HepG2 (cell line): ENCODE measurements around the gene TANC1. TPM values are rescaled to one million over a fixed set of nuclear protein-coding genes. Genes with fewer than 3 reads are reported as not detected.

Source experiments
- ATAC-seq: fragments of 200-7000 bp; cut with Tn5 transposase; 3 replicates; pipeline ENCODE4 v1.9.1; 2020; ENCODE audit warnings: mild to moderate bottlenecking, moderate library complexity
- BruUV-seq: library from RNA; stranded (reverse); fragments of 400-500 nt; replicated peaks from 2 replicates; lab custom pipeline; 2021; lab: Mats Ljungman, UMichigan
- CTCF ChIA-PET: fragments of 300-600 bp; formaldehyde crosslinking; extraction: SDS; loops from one replicate; lab custom pipeline; 2021; ENCODE audit warnings: low total read pairs, inconsistent platforms, low intra/inter-chr PET ratio; lab: Yijun Ruan, JAX
- POLR2A ChIA-PET: fragments of 350-600 bp; sonication (Branson Sonifier 250); formaldehyde crosslinking; loops from one replicate; lab custom pipeline; 2020; ENCODE audit warnings: antibody characterized with exemption, inconsistent platforms; lab: Yijun Ruan, JAX
- DNase-seq: peaks from one replicate; pipeline ENCODE4 v3.0.0-alpha.2; 2015; ENCODE audit warnings: low spot score
- FAIRE-seq: peaks from 3 replicates; lab custom pipeline; 2011; peaks lifted over from hg19 to GRCh38; lab: Jason Lieb, UNC
- H2AFZ ChIP-seq: one replicate; pipeline ENCODE4 v1.6.1; 2011; ENCODE audit warnings: low read length, inconsistent platforms
- H3K27ac ChIP-seq: fragments of 300-600 bp; 3 replicates; pipeline ENCODE4 v1.8.0; 2011; ENCODE audit warnings: mixed run types, mild to moderate bottlenecking, mixed read lengths, low read length, inconsistent platforms; ENCODE audit not compliant: insufficient read depth; ENCODE audit errors: extremely low read length
- H3K27me3 ChIP-seq, 2 experiments: fragments of 200-600 bp in 1 of 2; 2 replicates in 1 of 2; 3 replicates in 1 of 2; pipeline versions ENCODE4 v1.6.0 to v1.8.0; 2011; ENCODE audit warnings: low read length in 2 of 2, mild to moderate bottlenecking in 2 of 2, moderate library complexity in 2 of 2, inconsistent platforms in 1 of 2; ENCODE audit not compliant: insufficient read depth in 2 of 2, control insufficient read depth in 1 of 2
- H3K36me3 ChIP-seq, 2 experiments: fragments of 200-600 bp in 1 of 2; replicated peaks in 1 of 2; 2 replicates in 1 of 2; 3 replicates in 1 of 2; pipeline versions ENCODE4 v1.5.1 to v1.8.0; 2011; ENCODE audit warnings: low read length in 2 of 2, inconsistent platforms in 1 of 2; ENCODE audit not compliant: insufficient read depth in 2 of 2, control insufficient read depth in 1 of 2
- H3K4me1 ChIP-seq: 2 replicates; pipeline ENCODE4 v1.5.1; 2012; ENCODE audit warnings: low read length, inconsistent platforms; ENCODE audit not compliant: insufficient read depth
- H3K4me2 ChIP-seq: 2 replicates; pipeline ENCODE4 v1.6.0; 2011; ENCODE audit warnings: low read depth, low read length, inconsistent platforms
- H3K4me3 ChIP-seq, 3 experiments: fragments of 200-600 bp in 1 of 3; sonication (generic), shearing (Covaris generic) in 1 of 3; replicated peaks in 1 of 3; 2 replicates each; pipeline ENCODE4 v1.5.1; 2011 to 2016; ENCODE audit warnings: low read length in 3 of 3, inconsistent platforms in 2 of 3, low read depth in 2 of 3, mild to moderate bottlenecking in 2 of 3, control low read depth in 1 of 3, mixed read lengths in 1 of 3; ENCODE audit not compliant: insufficient read depth in 1 of 3
- H3K79me2 ChIP-seq: one replicate; pipeline ENCODE4 v1.6.1; 2011; ENCODE audit warnings: low read length, inconsistent platforms; ENCODE audit not compliant: insufficient read depth
- H3K9ac ChIP-seq: 2 replicates; pipeline ENCODE4 v1.6.0; 2011; ENCODE audit warnings: mild to moderate bottlenecking, low read depth, low read length, inconsistent platforms; ENCODE audit not compliant: insufficient read depth
- H3K9me3 ChIP-seq: 2 replicates; pipeline ENCODE4 v1.5.1; 2012; ENCODE audit warnings: mild to moderate bottlenecking, low read length
- H4K20me1 ChIP-seq: 2 replicates; pipeline ENCODE4 v1.6.0; 2011; ENCODE audit warnings: inconsistent platforms, mild to moderate bottlenecking, low read length, moderate library complexity; ENCODE audit not compliant: insufficient read depth
- AFF4 ChIP-seq: sonication (generic); formaldehyde crosslinking; IDR thresholded peaks from 2 replicates; pipeline ENCODE4 v1.4.0; 2020; ENCODE audit warnings: missing genetic modification reagents
- GTF2F1 ChIP-seq: fragments of 150-350 bp; IDR thresholded peaks from 2 replicates; pipeline ENCODE4 v1.6.1; 2014; ENCODE audit warnings: low read length
- NCOR1 ChIP-seq: fragments of 200-600 bp; sonication (generic); IDR thresholded peaks from 2 replicates; pipeline ENCODE4 v1.7.0; 2017; ENCODE audit warnings: antibody characterized with exemption, low read length, borderline replicate concordance
- NFIB ChIP-seq: sonication (generic); formaldehyde crosslinking; IDR thresholded peaks from 2 replicates; pipeline ENCODE4 v1.9.0; 2021; ENCODE audit warnings: missing genetic modification reagents, mild to moderate bottlenecking, borderline replicate concordance
- SMYD3 ChIP-seq: sonication (generic); formaldehyde crosslinking; IDR thresholded peaks from 2 replicates; pipeline ENCODE4 v1.8.1; 2023; ENCODE audit warnings: mild to moderate bottlenecking, missing genetic modification reagents
- ZHX1 ChIP-seq: sonication (generic); formaldehyde crosslinking; IDR thresholded peaks from 2 replicates; pipeline ENCODE4 v1.8.1; 2022; ENCODE audit warnings: low read depth, mild to moderate bottlenecking, missing genetic modification reagents
- ZNF282 ChIP-seq: fragments of 450-650 bp; IDR thresholded peaks from 2 replicates; pipeline ENCODE4 v1.6.1; 2018; ENCODE audit not compliant: partially characterized antibody
- ZNF639 ChIP-seq: conservative IDR thresholded peaks from 2 replicates; pipeline ENCODE4 v1.6.1; 2018; ENCODE audit warnings: missing genetic modification reagents
- ZNF784 ChIP-seq: sonication (generic); formaldehyde crosslinking; IDR thresholded peaks from 2 replicates; pipeline ENCODE4 v1.5.1; 2020; ENCODE audit warnings: missing genetic modification reagents, mild to moderate bottlenecking, borderline replicate concordance
- WGBS: methylation state at CpG from one replicate; pipeline ENCODE4 v1.1.6; 2017; ENCODE audit warnings: low lambda C conversion rate; 5-methylcytosine and 5-hydroxymethylcytosine counted together
- in situ Hi-C: cut with HindIII; loops from 2 replicates; pipeline ENCODE4 v1.10.0; 2017; ENCODE audit warnings: low pct_unique_long_range_greater_than_20kb; ENCODE audit not compliant: extremely low pct_ligation_motif_present
- intact Hi-C: fragments of 100-400 bp; cut with micrococcal nuclease; formaldehyde crosslinking; loops from one replicate; pipeline ENCODE4 v1.10.0; 2022; ENCODE audit not compliant: unreplicated experiment
- polyA plus RNA-seq, 8 experiments: library from polyadenylated mRNA; depleted of rRNA in 3 of 8; stranded (reverse) in 7 of 8; unstranded in 1 of 8; fragments of >200 nt; fragmentation: Illumina TruSeq in 4 of 8; extraction: Trizol in 4 of 8; gene quantifications; 2 replicates each; pipeline versions ENCODE4 v1.2.1 to v1.2.3, GENCODE V29; 2011 to 2016; ENCODE audit warnings: low read depth in 4 of 8, missing spikeins in 1 of 8, mixed read lengths in 1 of 8; ENCODE audit not compliant: insufficient read depth in 1 of 8
- total RNA-seq, 5 experiments: library from RNA; depleted of rRNA; stranded (reverse); fragments of >200 nt; fragmentation: Illumina TruSeq; extraction: Trizol; gene quantifications; 2 replicates each; pipeline ENCODE4 v1.2.3, GENCODE V29; 2016; ENCODE audit warnings: low read depth in 1 of 5
- TF ChIP-seq, protein P1 (sequence below): IDR thresholded peaks from 2 replicates; pipeline ENCODE4 v1.6.1; 2016; ENCODE audit warnings: missing genetic modification reagents, missing compliant biosample characterization
- TF ChIP-seq, protein P2 (sequence below): IDR thresholded peaks from 2 replicates; pipeline ENCODE4 v1.6.1; 2016; ENCODE audit warnings: missing compliant biosample characterization, missing genetic modification reagents, borderline replicate concordance
- TF ChIP-seq, protein P3 (sequence below): sonication (generic); formaldehyde crosslinking; IDR thresholded peaks from 2 replicates; pipeline ENCODE4 v1.5.0; 2020; ENCODE audit warnings: missing genetic modification reagents

TANC1 gene
- total and polyA plus RNA-seq, 2 of the 13 experiments (the other 11 are each of a cell fraction or from before 2014, with no cell fraction given), result 2.3 to 5.6 TPM

DNA sequence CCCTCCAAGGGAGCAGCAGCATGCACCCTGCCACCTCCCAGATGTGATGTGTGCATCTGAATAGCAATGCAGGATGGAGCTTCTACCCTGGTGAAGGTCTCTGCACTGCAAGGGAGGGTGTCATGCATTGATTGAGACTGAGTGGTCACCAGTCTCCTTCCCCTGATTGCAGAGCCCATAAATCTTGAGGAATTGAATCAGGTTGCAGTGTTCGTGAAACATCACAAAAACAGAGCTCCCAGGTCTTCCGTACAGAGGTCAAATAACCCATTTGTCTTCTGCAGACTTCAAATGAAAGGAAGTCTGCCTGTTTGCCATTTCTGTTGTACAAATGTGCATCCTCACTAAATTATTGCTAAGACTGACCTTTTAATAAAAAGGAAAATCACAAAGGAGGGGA is 181.3 kb downstream of the TANC1 start:
- intact Hi-C loops (no loop called here), in situ Hi-C loops (no loop called here)
- CTCF ChIA-PET, result no interaction called here
- DNase-seq, result no peak
- Histone ChIP-seq H3K9ac (no peak overlapping the region), H3K36me3 (0 out of 5 replicates have a peak, but pooled peaks cover 0 to 2% of the 10 kb centered on the region in 2 experiments), H3K4me1 (no peaks in the 10 kb centered on the region), H2AFZ (no peak overlapping the region), H3K9me3 (no peaks in the 10 kb centered on the region), H3K27me3 (no peaks in the 10 kb centered on the region), H3K27ac (no peak overlapping the region), H3K79me2 (no peaks in the 10 kb centered on the region), H3K4me2 (no peak overlapping the region), H3K4me3 (no peak overlapping the region), H4K20me1 (no peaks in the 10 kb centered on the region)
- WGBS, result 85% methylated on average over 2 of the region's 2 CpGs
- FAIRE-seq, result no peak
- no peak for ATAC-seq
- POLR2A ChIA-PET, result no interaction called here
- no TSS peak for BruUV-seq
- no peak for TF ChIP-seq ZNF639
- TF ChIP-seq GTF2F1, result no peak
- TF ChIP-seq, protein P1, sequence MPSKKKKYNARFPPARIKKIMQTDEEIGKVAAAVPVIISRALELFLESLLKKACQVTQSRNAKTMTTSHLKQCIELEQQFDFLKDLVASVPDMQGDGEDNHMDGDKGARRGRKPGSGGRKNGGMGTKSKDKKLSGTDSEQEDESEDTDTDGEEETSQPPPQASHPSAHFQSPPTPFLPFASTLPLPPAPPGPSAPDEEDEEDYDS, result no peak
- TF ChIP-seq ZNF282, result no peak
- TF ChIP-seq, protein P2, sequence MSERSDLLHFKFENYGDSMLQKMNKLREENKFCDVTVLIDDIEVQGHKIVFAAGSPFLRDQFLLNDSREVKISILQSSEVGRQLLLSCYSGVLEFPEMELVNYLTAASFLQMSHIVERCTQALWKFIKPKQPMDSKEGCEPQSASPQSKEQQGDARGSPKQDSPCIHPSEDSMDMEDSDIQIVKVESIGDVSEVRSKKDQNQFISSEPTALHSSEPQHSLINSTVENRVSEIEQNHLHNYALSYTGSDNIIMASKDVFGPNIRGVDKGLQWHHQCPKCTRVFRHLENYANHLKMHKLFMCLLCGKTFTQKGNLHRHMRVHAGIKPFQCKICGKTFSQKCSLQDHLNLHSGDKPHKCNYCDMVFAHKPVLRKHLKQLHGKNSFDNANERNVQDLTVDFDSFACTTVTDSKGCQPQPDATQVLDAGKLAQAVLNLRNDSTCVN, result no peak
- no peak for TF ChIP-seq ZHX1 (CRISPR knock-in tag)
- no peak for TF ChIP-seq SMYD3 (CRISPR knock-in tag)
- no peak for TF ChIP-seq NFIB (CRISPR knock-in tag)
- TF ChIP-seq, protein P3, sequence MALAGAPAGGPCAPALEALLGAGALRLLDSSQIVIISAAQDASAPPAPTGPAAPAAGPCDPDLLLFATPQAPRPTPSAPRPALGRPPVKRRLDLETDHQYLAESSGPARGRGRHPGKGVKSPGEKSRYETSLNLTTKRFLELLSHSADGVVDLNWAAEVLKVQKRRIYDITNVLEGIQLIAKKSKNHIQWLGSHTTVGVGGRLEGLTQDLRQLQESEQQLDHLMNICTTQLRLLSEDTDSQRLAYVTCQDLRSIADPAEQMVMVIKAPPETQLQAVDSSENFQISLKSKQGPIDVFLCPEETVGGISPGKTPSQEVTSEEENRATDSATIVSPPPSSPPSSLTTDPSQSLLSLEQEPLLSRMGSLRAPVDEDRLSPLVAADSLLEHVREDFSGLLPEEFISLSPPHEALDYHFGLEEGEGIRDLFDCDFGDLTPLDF (CRISPR knock-in tag), result no peak
- no peak for TF ChIP-seq NCOR1
- no peak for TF ChIP-seq ZNF784
- no peak for TF ChIP-seq AFF4 (CRISPR knock-in tag)
